HEK293 (cell line): ENCODE results near the gene CD96.

ENCODE experiments used
- CTCF ChIA-PET: fragments of 350-600 bp; formaldehyde crosslinking; extraction: SDS; loops from one replicate; lab custom pipeline; 2021; ENCODE audit warnings: antibody characterized with exemption; lab: Yijun Ruan, JAX
- POLR2A ChIA-PET: fragments of 300-600 bp; formaldehyde crosslinking; extraction: SDS; loops from one replicate; lab custom pipeline; 2020; ENCODE audit warnings: antibody characterized with exemption, inconsistent platforms; lab: Yijun Ruan, JAX
- H3K27ac ChIP-seq: fragments of 200-500 bp; sonication (Bioruptor generic); 2 replicates; pipeline ENCODE4 v1.5.1; 2014; ENCODE audit warnings: low read depth, low read length, control low read depth, inconsistent platforms; ENCODE audit errors: extremely low read depth
- H3K36me3 ChIP-seq, 2 experiments: fragments of 200-500 bp in 1 of 2; sonication (Bioruptor generic) in 1 of 2; 1 replicate in 1 of 2; 2 replicates in 1 of 2; pipeline ENCODE4 v1.5.1; 2014 to 2017; ENCODE audit warnings: inconsistent platforms in 2 of 2, low read length in 2 of 2; ENCODE audit not compliant: control insufficient read depth in 2 of 2, insufficient read depth in 1 of 2
- H3K4me1 ChIP-seq: fragments of 200-500 bp; sonication (Bioruptor generic); 2 replicates; pipeline ENCODE4 v1.5.1; 2014; ENCODE audit warnings: mild to moderate bottlenecking, low read length, inconsistent platforms; ENCODE audit not compliant: control insufficient read depth, insufficient read depth
- H3K4me3 ChIP-seq: 2 replicates; pipeline ENCODE4 v1.5.1; 2011; ENCODE audit warnings: low read depth, mild to moderate bottlenecking, control low read depth, low read length, moderate library complexity
- H3K9me3 ChIP-seq: fragments of 200-500 bp; sonication (Bioruptor generic); 2 replicates; pipeline ENCODE4 v1.5.1; 2014; ENCODE audit warnings: low read depth, low read length, inconsistent platforms; ENCODE audit not compliant: control insufficient read depth, insufficient read depth
- HOXD13 ChIP-seq: sonication (generic); formaldehyde crosslinking; IDR thresholded peaks from 2 replicates; pipeline ENCODE4 v1.8.0; 2022; ENCODE audit warnings: missing genetic modification reagents, borderline replicate concordance
- ZFP37 ChIP-seq: fragments of 450-650 bp; formaldehyde crosslinking; IDR thresholded peaks from 2 replicates; pipeline ENCODE4 v1.5.1; 2016; ENCODE audit warnings: missing biosample characterization, missing genetic modification characterization
- ZNF138 ChIP-seq: fragments of 450-650 bp; formaldehyde crosslinking; IDR thresholded peaks from 2 replicates; pipeline ENCODE4 v1.5.1; 2016; ENCODE audit warnings: missing biosample characterization, missing genetic modification characterization, borderline replicate concordance
- ZNF248 ChIP-seq: fragments of 450-650 bp; formaldehyde crosslinking; IDR thresholded peaks from 2 replicates; pipeline ENCODE4 v1.5.1; 2017; ENCODE audit warnings: missing biosample characterization, missing genetic modification characterization
- ZNF366 ChIP-seq: fragments of 450-650 bp; formaldehyde crosslinking; conservative IDR thresholded peaks from 2 replicates; pipeline ENCODE4 v1.5.1; 2016; ENCODE audit warnings: missing biosample characterization, missing genetic modification characterization
- ZNF426 ChIP-seq: fragments of 450-650 bp; formaldehyde crosslinking; IDR thresholded peaks from 2 replicates; pipeline ENCODE4 v1.5.1; 2017; ENCODE audit warnings: missing biosample characterization, missing genetic modification characterization, mild to moderate bottlenecking, inconsistent platforms, moderate library complexity
- ZNF521 ChIP-seq: fragments of 450-650 bp; formaldehyde crosslinking; IDR thresholded peaks from 2 replicates; pipeline ENCODE4 v1.5.1; 2017; ENCODE audit warnings: missing biosample characterization, mild to moderate bottlenecking, missing genetic modification characterization
- ZNF621 ChIP-seq: fragments of 450-650 bp; formaldehyde crosslinking; IDR thresholded peaks from 2 replicates; pipeline ENCODE4 v1.5.1; 2017; ENCODE audit warnings: missing biosample characterization, missing genetic modification characterization
- ZNF677 ChIP-seq: fragments of 450-650 bp; IDR thresholded peaks from 2 replicates; pipeline ENCODE4 v1.5.0; 2018; ENCODE audit warnings: missing biosample characterization, mild to moderate bottlenecking, missing genetic modification characterization, moderate library complexity
- ZNF707 ChIP-seq: fragments of 450-650 bp; formaldehyde crosslinking; IDR thresholded peaks from 2 replicates; pipeline ENCODE4 v1.5.1; 2016; ENCODE audit warnings: missing biosample characterization, missing genetic modification characterization
- ZNF768 ChIP-seq: fragments of 450-650 bp; formaldehyde crosslinking; IDR thresholded peaks from 2 replicates; pipeline ENCODE4 v1.5.1; 2018; ENCODE audit warnings: missing biosample characterization, mild to moderate bottlenecking, missing genetic modification characterization
- TF ChIP-seq, protein P1 (sequence below): fragments of 450-650 bp; formaldehyde crosslinking; IDR thresholded peaks from 2 replicates; pipeline ENCODE4 v1.5.1; 2017; ENCODE audit warnings: missing biosample characterization, mild to moderate bottlenecking, missing genetic modification characterization, moderate library complexity
- TF ChIP-seq, protein P2 (sequence below): fragments of 450-650 bp; formaldehyde crosslinking; IDR thresholded peaks from 2 replicates; pipeline ENCODE4 v1.5.0; 2017; ENCODE audit warnings: missing biosample characterization, missing genetic modification characterization, borderline replicate concordance
- TF ChIP-seq, protein P3 (sequence below): fragments of 450-650 bp; formaldehyde crosslinking; IDR thresholded peaks from 2 replicates; pipeline ENCODE4 v1.5.1; 2016; ENCODE audit warnings: missing biosample characterization, missing genetic modification characterization
- TF ChIP-seq, protein P4 (sequence below): fragments of 450-650 bp; formaldehyde crosslinking; IDR thresholded peaks from 2 replicates; pipeline ENCODE4 v1.5.1; 2016; ENCODE audit warnings: missing biosample characterization, missing genetic modification characterization, low read depth
- TF ChIP-seq, protein P5 (sequence below): fragments of 450-650 bp; formaldehyde crosslinking; conservative IDR thresholded peaks from 2 replicates; pipeline ENCODE4 v1.5.1; 2016; ENCODE audit warnings: low read depth, missing biosample characterization, missing genetic modification characterization

The CD96 gene

DNA sequence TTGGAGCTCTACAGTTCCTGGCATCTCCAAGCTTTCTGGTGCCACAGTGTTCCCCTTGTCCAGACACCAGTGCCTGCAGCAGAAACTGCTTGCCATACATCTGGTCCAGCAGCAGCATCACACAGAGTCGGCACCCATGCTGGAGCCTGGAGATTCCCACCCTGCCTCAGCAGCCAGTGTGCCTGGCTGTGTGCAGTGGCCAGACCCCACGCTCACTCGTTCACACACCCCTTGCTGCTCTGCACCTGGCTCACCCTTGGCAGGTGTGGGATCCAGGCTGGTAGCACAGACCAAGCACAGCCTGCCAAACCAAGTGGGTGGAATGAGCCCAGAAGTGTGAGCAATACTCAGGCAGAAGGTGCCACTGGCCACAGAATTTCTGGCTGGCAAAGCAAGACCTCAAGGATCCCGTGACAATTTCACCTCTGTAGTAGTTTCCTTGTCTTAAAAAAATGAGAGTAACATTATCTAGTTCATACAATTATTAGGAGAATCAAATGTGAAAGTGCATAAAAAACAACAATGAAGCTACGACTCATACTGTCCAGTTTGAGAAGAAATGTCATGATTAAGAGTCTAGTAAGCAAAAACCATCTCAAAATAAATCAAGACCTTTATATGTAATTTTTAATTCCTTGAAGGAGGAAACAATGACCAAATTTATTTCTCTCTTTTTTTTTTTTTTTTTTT, 76.1 kb downstream of the CD96 start:
- H3K4me3 ChIP-seq, result no peak overlapping the region
- CTCF ChIA-PET, result no interaction called here
- TF ChIP-seq, protein P1, sequence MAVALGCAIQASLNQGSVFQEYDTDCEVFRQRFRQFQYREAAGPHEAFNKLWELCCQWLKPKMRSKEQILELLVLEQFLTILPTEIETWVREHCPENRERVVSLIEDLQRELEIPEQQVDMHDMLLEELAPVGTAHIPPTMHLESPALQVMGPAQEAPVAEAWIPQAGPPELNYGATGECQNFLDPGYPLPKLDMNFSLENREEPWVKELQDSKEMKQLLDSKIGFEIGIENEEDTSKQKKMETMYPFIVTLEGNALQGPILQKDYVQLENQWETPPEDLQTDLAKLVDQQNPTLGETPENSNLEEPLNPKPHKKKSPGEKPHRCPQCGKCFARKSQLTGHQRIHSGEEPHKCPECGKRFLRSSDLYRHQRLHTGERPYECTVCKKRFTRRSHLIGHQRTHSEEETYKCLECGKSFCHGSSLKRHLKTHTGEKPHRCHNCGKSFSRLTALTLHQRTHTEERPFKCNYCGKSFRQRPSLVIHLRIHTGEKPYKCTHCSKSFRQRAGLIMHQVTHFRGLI (tag by site-specific recombination), result no peak
- no peak for TF ChIP-seq ZFP37 (tag by site-specific recombination)
- POLR2A ChIA-PET, result no interaction called here
- no peaks in the 10 kb centered on the region for H3K36me3 ChIP-seq
- H3K27ac ChIP-seq, result no peak overlapping the region
- no peaks in the 10 kb centered on the region for H3K9me3 ChIP-seq
- H3K4me1 ChIP-seq, result no peaks in the 10 kb centered on the region

DNA sequence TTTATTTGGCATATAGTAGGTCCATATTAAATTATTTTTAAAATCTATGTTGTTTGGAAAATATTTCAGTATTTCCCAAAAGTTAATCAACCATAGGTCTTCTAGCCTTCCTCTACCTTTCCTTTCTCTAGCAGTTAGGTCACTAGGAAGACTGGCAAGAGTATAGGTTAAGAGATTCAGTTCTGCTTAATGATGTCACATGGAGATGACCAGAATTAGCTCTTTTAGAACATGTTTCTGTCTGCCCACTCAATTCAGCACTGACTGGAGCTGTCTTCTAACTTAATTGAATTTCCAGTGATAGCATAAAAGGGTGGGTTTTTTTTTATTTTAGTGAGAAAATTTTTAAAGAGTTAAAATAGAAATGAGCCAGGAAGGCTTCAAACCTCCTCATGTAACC, 76.9 kb downstream of the CD96 start:
- Histone ChIP-seq H3K9me3 (no peaks in the 10 kb centered on the region), H3K4me1 (no peaks in the 10 kb centered on the region), H3K36me3 (no peaks in the 10 kb centered on the region), H3K27ac (no peak overlapping the region), H3K4me3 (no peak overlapping the region)
- TF ChIP-seq ZNF707 (tag by site-specific recombination) (no peak), ZNF768 (tag by site-specific recombination) (no peak), ZNF677 (tag by site-specific recombination) (no peak), ZNF426 (no peak)
- TF ChIP-seq, protein P2, sequence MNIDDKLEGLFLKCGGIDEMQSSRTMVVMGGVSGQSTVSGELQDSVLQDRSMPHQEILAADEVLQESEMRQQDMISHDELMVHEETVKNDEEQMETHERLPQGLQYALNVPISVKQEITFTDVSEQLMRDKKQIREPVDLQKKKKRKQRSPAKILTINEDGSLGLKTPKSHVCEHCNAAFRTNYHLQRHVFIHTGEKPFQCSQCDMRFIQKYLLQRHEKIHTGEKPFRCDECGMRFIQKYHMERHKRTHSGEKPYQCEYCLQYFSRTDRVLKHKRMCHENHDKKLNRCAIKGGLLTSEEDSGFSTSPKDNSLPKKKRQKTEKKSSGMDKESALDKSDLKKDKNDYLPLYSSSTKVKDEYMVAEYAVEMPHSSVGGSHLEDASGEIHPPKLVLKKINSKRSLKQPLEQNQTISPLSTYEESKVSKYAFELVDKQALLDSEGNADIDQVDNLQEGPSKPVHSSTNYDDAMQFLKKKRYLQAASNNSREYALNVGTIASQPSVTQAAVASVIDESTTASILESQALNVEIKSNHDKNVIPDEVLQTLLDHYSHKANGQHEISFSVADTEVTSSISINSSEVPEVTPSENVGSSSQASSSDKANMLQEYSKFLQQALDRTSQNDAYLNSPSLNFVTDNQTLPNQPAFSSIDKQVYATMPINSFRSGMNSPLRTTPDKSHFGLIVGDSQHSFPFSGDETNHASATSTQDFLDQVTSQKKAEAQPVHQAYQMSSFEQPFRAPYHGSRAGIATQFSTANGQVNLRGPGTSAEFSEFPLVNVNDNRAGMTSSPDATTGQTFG (tag by site-specific recombination), result no peak
- CTCF ChIA-PET, result interaction anchor here (1.0 kb wide), 1 partner anchor 425 kb away, joined by 3 read pairs; no protein-coding TSS in a partner anchor
- POLR2A ChIA-PET, result no interaction called here

DNA sequence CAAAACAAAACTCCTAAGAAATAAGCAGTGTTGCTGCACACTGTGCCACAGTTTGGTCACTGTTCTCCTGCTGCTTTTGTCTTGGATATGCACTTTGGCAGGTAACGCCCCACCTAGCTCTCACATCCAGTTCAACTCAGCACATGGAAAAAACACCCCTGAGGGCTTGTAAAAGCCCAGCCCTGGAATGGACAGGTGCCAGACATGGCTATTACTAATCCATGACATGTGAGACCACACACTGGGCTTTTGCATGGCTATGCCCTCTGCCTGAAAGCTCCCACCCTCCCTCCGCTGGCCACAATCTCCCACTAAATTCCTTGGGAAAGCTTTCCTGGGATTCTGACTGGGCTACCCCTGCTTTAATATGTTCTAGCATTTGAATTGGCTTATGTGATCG, 77.8 kb downstream of the CD96 start:
- Histone ChIP-seq H3K9me3 (no peaks in the 10 kb centered on the region), H3K36me3 (no peaks in the 10 kb centered on the region), H3K4me1 (no peaks in the 10 kb centered on the region), H3K4me3 (no peak overlapping the region), H3K27ac (no peak overlapping the region)
- ChIA-PET CTCF (interaction anchor here (0.5 to 1.0 kb wide), 2 partner anchors 424 to 1197 kb away, joined by 3 read pairs; no protein-coding TSS in a partner anchor), POLR2A (no interaction called here)
- TF ChIP-seq ZNF521 (tag by site-specific recombination) (no peak), ZNF138 (tag by site-specific recombination) (no peak), HOXD13 (CRISPR knock-in tag) (no peak), ZNF248 (no peak), ZNF366 (no peak), ZNF621 (tag by site-specific recombination) (no peak)
- TF ChIP-seq, protein P3, sequence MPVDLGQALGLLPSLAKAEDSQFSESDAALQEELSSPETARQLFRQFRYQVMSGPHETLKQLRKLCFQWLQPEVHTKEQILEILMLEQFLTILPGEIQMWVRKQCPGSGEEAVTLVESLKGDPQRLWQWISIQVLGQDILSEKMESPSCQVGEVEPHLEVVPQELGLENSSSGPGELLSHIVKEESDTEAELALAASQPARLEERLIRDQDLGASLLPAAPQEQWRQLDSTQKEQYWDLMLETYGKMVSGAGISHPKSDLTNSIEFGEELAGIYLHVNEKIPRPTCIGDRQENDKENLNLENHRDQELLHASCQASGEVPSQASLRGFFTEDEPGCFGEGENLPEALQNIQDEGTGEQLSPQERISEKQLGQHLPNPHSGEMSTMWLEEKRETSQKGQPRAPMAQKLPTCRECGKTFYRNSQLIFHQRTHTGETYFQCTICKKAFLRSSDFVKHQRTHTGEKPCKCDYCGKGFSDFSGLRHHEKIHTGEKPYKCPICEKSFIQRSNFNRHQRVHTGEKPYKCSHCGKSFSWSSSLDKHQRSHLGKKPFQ (tag by site-specific recombination), result no peak
- TF ChIP-seq, protein P4, sequence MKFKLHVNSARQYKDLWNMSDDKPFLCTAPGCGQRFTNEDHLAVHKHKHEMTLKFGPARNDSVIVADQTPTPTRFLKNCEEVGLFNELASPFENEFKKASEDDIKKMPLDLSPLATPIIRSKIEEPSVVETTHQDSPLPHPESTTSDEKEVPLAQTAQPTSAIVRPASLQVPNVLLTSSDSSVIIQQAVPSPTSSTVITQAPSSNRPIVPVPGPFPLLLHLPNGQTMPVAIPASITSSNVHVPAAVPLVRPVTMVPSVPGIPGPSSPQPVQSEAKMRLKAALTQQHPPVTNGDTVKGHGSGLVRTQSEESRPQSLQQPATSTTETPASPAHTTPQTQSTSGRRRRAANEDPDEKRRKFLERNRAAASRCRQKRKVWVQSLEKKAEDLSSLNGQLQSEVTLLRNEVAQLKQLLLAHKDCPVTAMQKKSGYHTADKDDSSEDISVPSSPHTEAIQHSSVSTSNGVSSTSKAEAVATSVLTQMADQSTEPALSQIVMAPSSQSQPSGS (tag by site-specific recombination), result no peak
- TF ChIP-seq, protein P5, sequence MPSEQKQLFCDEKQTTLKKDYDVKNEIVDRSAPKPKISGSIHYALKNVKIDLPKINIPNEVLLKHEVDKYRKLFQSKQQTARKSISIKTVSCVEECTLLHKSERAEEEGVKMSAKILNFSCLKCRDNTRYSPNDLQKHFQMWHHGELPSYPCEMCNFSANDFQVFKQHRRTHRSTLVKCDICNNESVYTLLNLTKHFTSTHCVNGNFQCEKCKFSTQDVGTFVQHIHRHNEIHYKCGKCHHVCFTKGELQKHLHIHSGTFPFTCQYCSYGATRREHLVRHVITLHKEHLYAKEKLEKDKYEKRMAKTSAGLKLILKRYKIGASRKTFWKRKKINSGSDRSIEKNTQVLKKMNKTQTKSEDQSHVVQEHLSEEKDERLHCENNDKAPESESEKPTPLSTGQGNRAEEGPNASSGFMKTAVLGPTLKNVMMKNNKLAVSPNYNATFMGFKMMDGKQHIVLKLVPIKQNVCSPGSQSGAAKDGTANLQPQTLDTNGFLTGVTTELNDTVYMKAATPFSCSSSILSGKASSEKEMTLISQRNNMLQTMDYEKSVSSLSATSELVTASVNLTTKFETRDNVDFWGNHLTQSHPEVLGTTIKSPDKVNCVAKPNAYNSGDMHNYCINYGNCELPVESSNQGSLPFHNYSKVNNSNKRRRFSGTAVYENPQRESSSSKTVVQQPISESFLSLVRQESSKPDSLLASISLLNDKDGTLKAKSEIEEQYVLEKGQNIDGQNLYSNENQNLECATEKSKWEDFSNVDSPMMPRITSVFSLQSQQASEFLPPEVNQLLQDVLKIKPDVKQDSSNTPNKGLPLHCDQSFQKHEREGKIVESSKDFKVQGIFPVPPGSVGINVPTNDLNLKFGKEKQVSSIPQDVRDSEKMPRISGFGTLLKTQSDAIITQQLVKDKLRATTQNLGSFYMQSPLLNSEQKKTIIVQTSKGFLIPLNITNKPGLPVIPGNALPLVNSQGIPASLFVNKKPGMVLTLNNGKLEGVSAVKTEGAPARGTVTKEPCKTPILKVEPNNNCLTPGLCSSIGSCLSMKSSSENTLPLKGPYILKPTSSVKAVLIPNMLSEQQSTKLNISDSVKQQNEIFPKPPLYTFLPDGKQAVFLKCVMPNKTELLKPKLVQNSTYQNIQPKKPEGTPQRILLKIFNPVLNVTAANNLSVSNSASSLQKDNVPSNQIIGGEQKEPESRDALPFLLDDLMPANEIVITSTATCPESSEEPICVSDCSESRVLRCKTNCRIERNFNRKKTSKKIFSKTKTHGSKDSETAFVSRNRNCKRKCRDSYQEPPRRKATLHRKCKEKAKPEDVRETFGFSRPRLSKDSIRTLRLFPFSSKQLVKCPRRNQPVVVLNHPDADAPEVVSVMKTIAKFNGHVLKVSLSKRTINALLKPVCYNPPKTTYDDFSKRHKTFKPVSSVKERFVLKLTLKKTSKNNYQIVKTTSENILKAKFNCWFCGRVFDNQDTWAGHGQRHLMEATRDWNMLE (tag by site-specific recombination), result no peak
